NT2/D1 (cell line): ENCODE data around the gene MFN1.

Experiments
- DNase-seq: peaks from one replicate; pipeline ENCODE4 v3.0.0-alpha.2; 2011; ENCODE audit warnings: low read depth, low spot score
- H3K27me3 ChIP-seq: 2 replicates; pipeline ENCODE4 v1.6.0; 2011; ENCODE audit warnings: mild to moderate bottlenecking; ENCODE audit not compliant: insufficient read length, insufficient read depth
- H3K36me3 ChIP-seq: 2 replicates; pipeline ENCODE4 v1.6.1; 2011; ENCODE audit warnings: mild to moderate bottlenecking, low read length, mixed read lengths; ENCODE audit not compliant: insufficient read depth, insufficient read length
- H3K4me1 ChIP-seq: 2 replicates; pipeline ENCODE4 v1.5.1; 2011; ENCODE audit not compliant: insufficient read depth, insufficient read length
- H3K4me3 ChIP-seq: 2 replicates; pipeline ENCODE4 v1.5.1; 2011; ENCODE audit warnings: low read depth; ENCODE audit not compliant: insufficient read length
- H3K9ac ChIP-seq: 2 replicates; pipeline ENCODE4 v1.6.0; 2011; ENCODE audit warnings: low read depth; ENCODE audit not compliant: insufficient read length
- H3K9me3 ChIP-seq: 2 replicates; pipeline ENCODE4 v1.5.1; 2011; ENCODE audit warnings: mild to moderate bottlenecking, low read length; ENCODE audit not compliant: insufficient read depth
- SUZ12 ChIP-seq: IDR thresholded peaks from 2 replicates; pipeline ENCODE4 v1.6.1; 2011; ENCODE audit not compliant: insufficient read length, insufficient read depth; ENCODE audit errors: extremely low read depth
- YY1 ChIP-seq: IDR thresholded peaks from 2 replicates; pipeline ENCODE4 v1.6.1; 2011; ENCODE audit not compliant: insufficient read length, insufficient read depth
- ZNF274 ChIP-seq: IDR thresholded peaks from 2 replicates; pipeline ENCODE4 v1.6.1; 2011; ENCODE audit warnings: mild to moderate bottlenecking, low read depth, low read length

The MFN1 gene

DNA sequence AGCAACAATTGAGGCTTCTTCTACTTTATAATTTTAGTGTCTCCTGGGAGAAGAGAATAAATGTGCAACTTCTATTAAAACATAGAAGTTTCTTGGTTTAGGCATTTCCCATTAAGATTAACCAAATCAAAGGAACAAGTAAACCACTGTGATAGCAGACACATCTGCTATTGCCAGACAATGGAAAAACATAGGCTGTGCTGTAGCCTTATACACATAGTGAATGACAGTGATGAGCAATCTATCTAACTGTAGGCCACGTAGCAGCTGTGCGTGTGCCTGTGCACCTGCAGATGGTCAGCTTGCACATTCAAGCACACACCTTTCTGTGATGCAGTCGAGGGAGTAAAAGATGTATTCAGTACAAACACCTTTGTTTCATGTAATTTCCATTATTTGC is 71.1 kb downstream of the MFN1 start:
- DNase-seq, result no peak
- TF ChIP-seq ZNF274 (no peak), SUZ12 (no peak), YY1 (no peak)
- peaks cover 35% of the 10 kb centered on the region for H3K36me3 ChIP-seq

DNA sequence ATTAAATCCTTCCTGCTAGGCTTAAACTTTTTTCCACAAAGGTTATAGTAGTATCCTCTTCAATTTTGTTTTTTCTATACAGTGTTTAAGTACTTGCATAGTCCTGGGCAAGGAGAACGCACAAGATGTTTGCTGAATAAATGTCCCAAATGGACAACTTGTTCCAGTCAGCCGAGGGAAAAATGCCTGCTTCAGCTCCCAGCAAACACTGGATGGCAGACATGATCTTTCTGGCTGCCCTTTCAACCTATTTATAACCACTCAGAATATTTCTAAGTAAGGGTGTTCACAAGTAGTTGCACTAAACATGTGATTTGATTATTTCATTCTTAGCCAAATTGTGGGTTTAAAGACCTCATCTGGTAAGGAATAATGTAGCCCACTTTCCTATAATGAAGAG is 74.0 kb downstream of the MFN1 start:
- H3K4me3 ChIP-seq, result no peak overlapping the region
- H3K4me1 ChIP-seq, result no peaks in the 10 kb centered on the region
- H3K9ac ChIP-seq, result no peak overlapping the region
- no peaks in the 10 kb centered on the region for H3K9me3 ChIP-seq
- DNase-seq, result no peak
- peaks cover 52% of the 10 kb centered on the region for H3K36me3 ChIP-seq
- TF ChIP-seq ZNF274 (no peak), SUZ12 (no peak), YY1 (no peak)
- H3K27me3 ChIP-seq, result no peaks in the 10 kb centered on the region

More for the DNA sequence above, 71.1 kb downstream of the MFN1 start:
- no peak overlapping the region for H3K4me3 ChIP-seq
- H3K27me3 ChIP-seq, result no peaks in the 10 kb centered on the region
- no peak overlapping the region for H3K9ac ChIP-seq
- no peaks in the 10 kb centered on the region for H3K4me1 ChIP-seq
- no peaks in the 10 kb centered on the region for H3K9me3 ChIP-seq

DNA sequence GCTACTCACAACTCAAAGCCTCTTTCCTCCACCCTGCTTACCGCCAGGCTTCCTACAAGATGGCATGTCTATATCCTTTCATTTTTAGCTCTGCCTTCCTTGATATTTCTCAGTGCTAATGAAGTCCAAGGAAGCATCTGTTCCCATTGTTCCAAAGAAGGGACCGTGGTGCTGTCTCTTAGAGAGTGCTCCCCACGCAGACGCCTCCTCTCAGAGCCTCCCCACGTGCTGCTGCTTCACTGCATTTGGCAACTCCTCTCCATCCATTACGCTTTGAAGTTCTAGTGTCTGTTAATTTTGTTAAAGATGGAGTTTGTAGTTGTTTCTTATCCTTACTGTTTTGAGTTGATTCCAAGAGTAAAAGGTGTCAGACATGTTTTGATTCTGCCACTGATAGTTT is 77.6 kb downstream of the MFN1 start:
- TF ChIP-seq YY1 (no peak), SUZ12 (no peak), ZNF274 (no peak)
- H3K9me3 ChIP-seq, result no peaks in the 10 kb centered on the region
- no peaks in the 10 kb centered on the region for H3K4me1 ChIP-seq
- DNase-seq, result no peak
- no peak overlapping the region for H3K4me3 ChIP-seq
- no peaks in the 10 kb centered on the region for H3K27me3 ChIP-seq
- peaks cover 36% of the 10 kb centered on the region for H3K36me3 ChIP-seq
- no peak overlapping the region for H3K9ac ChIP-seq

GRCh38 chr3:179428876-179429548 is 81.5 kb downstream of the MFN1 start:
- H3K36me3 ChIP-seq, result peaks cover 23% of the 10 kb centered on the region
- H3K27me3 ChIP-seq, result no peaks in the 10 kb centered on the region
- no peak overlapping the region for H3K4me3 ChIP-seq
- H3K9ac ChIP-seq, result no peak overlapping the region
- H3K4me1 ChIP-seq, result no peaks in the 10 kb centered on the region
- DNase-seq, result no peak
- no peaks in the 10 kb centered on the region for H3K9me3 ChIP-seq
- no peak for TF ChIP-seq SUZ12
- no peak for TF ChIP-seq YY1
- no peak for TF ChIP-seq ZNF274

DNA sequence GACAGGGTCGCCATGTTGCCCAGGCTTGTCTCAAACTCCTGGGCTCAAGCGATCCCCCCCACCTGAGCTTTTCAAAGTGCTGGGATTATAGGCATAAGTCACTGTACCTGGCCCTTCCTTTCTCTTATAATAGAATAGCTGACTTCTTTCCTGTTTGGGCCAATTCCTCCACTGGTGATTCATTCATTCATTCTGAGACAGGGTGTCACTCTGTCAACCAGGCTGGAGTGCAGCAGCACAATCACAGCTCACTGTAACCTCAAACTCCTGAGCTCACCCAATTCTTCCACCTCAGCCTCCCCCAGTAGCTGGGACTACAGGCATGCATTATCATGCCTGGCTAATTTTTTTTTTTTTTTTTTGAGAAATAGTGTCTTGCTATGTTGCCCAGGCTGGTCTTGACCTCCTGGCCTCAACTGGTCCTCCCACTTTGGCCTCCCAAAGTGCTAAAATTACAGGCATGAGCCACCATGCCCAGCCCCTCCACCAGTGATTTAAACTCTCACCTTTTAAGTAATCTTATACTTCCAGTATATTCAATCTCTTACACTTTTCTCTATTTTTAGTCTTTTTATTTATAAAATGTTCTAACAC is 82.9 kb downstream of the MFN1 start:
- no peak for TF ChIP-seq ZNF274
- no peak for TF ChIP-seq YY1
- no peak for TF ChIP-seq SUZ12
- no peaks in the 10 kb centered on the region for H3K4me1 ChIP-seq
- no peak overlapping the region for H3K9ac ChIP-seq
- H3K4me3 ChIP-seq, result no peak overlapping the region
- no peaks in the 10 kb centered on the region for H3K27me3 ChIP-seq
- no peak for DNase-seq
- H3K9me3 ChIP-seq, result no peaks in the 10 kb centered on the region
- peaks cover 10% of the 10 kb centered on the region for H3K36me3 ChIP-seq

DNA sequence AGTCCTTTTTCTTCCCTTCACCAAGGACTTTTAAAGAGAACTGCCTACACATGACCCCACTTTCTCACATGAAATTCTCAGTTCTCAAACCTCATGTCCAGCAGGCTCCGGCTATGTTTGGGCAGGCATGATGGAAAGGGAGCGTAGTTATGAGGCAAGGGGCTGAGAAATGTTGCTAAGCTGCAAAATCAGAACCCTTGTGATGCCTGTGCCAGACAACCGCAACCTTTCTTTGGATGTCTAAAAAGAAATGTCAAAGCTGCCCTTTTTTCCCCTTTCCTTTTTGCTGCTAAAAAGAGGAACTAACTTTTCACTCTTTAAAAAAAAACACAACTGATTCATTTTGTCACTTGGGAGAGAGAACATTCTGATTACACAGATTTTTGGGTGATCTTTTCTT is 84.5 kb downstream of the MFN1 start:
- no peak overlapping the region for H3K9ac ChIP-seq

DNA sequence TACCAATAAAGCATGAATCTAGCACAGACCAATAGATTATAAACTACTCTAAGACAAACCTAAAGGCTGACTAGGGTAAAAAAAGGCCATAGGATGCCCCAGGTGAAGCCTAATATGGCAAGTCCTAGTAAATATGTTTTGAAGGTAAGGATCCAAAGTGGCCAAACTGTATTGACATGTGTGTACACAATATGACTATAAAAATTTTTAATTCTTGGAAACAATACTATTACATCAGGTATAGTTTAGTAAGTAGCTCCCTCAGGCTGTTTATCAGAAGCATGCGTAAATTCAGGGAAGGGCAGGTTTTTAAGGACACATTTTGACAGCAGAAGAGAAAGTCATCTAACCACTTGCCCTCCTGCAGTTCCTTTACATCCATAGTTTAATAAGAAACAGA is 84.9 kb downstream of the MFN1 start:
- Histone ChIP-seq H3K36me3 (peaks cover 3% of the 10 kb centered on the region), H3K9me3 (no peaks in the 10 kb centered on the region), H3K27me3 (no peaks in the 10 kb centered on the region), H3K4me1 (no peaks in the 10 kb centered on the region), H3K4me3 (no peak overlapping the region), H3K9ac (no peak overlapping the region)
- TF ChIP-seq YY1 (no peak), ZNF274 (no peak), SUZ12 (no peak)
- DNase-seq, result no peak

More for the DNA sequence above, 84.5 kb downstream of the MFN1 start:
- H3K36me3 ChIP-seq, result peaks cover 3% of the 10 kb centered on the region
- H3K9me3 ChIP-seq, result no peaks in the 10 kb centered on the region
- DNase-seq, result no peak
- no peaks in the 10 kb centered on the region for H3K4me1 ChIP-seq
- no peaks in the 10 kb centered on the region for H3K27me3 ChIP-seq
- TF ChIP-seq SUZ12, result no peak
- TF ChIP-seq ZNF274, result no peak
- H3K4me3 ChIP-seq, result no peak overlapping the region
